Body of pancreas (tissue), 4 donors: ENCODE data around the gene TXNRD2. TPM values are rescaled to one million over a fixed set of nuclear protein-coding genes. Genes with fewer than 3 reads are reported as not detected.
"Not testable (repeated sequence)": the region's sequence is repeated elsewhere in the genome, so short reads cannot be mapped to it uniquely, and the experiment has no call there.

Experiments used
- ATAC-seq: fragments of 150-250 bp; one replicate; pipeline ENCODE4 v1.9.1; 2016
- DNase-seq, 4 donors: peaks; one replicate each; pipeline ENCODE4 v3.0.0-alpha.2; 2019
- H3K27ac ChIP-seq, 4 donors: fragments of 200-600 bp; sonication (generic); 1 replicate in 3 of 4; 2 replicates in 1 of 4; pipeline versions ENCODE4 v1.5.1 to v1.6.1; 2016 to 2019; ENCODE audit warnings: mild to moderate bottlenecking in 1 of 4, mixed read lengths in 1 of 4, moderate library complexity in 1 of 4
- H3K27me3 ChIP-seq, 2 donors: fragments of 200-600 bp; sonication (generic); one replicate each; pipeline ENCODE4 v1.6.0; 2016; ENCODE audit warnings: mild to moderate bottlenecking in 1 of 2
- H3K36me3 ChIP-seq, 2 donors: fragments of 200-600 bp; sonication (generic); replicated peaks in 1 of 2; 2 replicates each; pipeline ENCODE4 v1.5.1; 2016; ENCODE audit warnings: low read depth in 2 of 2; ENCODE audit not compliant: insufficient read depth in 1 of 2
- H3K4me1 ChIP-seq: fragments of 200-600 bp; sonication (generic); one replicate; pipeline ENCODE4 v1.6.0; 2016
- H3K4me3 ChIP-seq, 2 donors: fragments of 200-600 bp; sonication (generic); 1 replicate in 1 of 2; 2 replicates in 1 of 2; pipeline ENCODE4 v1.5.1; 2016 to 2019
- H3K9me3 ChIP-seq, 3 donors: fragments of 200-600 bp; sonication (generic); 1 replicate in 2 of 3; 2 replicates in 1 of 3; pipeline ENCODE4 v1.5.1; 2016
- POLR2A ChIP-seq, 3 donors: fragments of 450-650 bp; IDR thresholded peaks; one replicate each; pipeline ENCODE4 v1.6.1; 2016; ENCODE audit warnings: antibody characterized with exemption in 3 of 3, mild to moderate bottlenecking in 2 of 3
- WGBS, 2 donors: methylation state at CpG; one replicate each; pipeline ENCODE4 v1.1.5; 2017; 5-methylcytosine and 5-hydroxymethylcytosine counted together
- intact Hi-C: fragments of 100-400 bp; cut with DNase I; formaldehyde crosslinking; loops from one replicate; pipeline ENCODE4 v1.15.1; 2023
- total RNA-seq, 2 donors: library from RNA; depleted of rRNA; stranded (reverse); fragments of >200 nt; gene quantifications; one replicate each; pipeline ENCODE4 v1.1.0, GENCODE V29; 2016
- TF ChIP-seq, protein P1 (sequence below), 7 experiments: fragments of 450-650 bp in 4 of 7; fragments of 200-600 bp in 3 of 7; sonication (generic) in 3 of 7; IDR thresholded peaks; one replicate each; pipeline ENCODE4 v1.5.1; 2016 to 2019; ENCODE audit warnings: antibody characterized with exemption in 7 of 7

Gene TXNRD2
- total RNA-seq, 2 donors from 2014 or later: 22.1 to 23.6 TPM

DNA sequence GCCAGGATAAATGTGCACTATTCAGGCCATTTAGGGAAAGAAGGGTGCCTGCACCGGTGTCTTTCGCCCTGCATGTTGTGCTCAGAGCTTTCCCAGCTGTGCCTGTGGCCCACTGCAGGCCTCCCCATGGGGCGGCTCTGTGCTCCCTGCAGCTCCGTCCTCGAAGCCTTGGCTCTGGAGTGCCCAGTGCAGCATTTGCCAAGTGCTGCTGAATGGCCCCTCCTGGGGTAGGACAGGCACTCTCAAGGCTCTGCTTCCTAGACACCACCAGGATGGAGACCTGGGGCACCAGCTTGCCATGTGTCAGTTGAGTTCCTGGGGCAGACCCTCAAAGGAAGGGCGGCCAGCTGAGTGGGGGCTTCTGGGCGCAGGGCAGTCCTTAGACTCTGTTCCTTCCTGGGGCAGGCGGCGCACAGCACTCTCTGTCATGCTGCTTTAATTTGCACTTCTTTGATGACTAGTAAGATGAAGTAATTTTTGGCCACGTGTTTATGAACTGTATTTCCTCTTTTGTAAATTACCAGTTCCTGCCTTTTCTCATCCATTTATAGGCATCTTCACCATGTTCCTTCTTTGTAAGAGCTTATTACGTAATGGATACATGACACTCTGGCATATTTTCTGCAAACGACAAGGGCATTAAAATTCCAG, 54.9 kb downstream of the TXNRD2 start:
- WGBS, 2 donors: 69 to 81% methylated on average over 11 to 12 of the region's 12 CpGs
- Histone ChIP-seq H3K27ac (no peak overlapping the region), H3K4me3 (no peak overlapping the region), H3K27me3 (no peaks in the 10 kb centered on the region), H3K9me3 (no peaks in the 10 kb centered on the region), H3K36me3 (no peaks in the 10 kb centered on the region), H3K4me1 (no peaks in the 10 kb centered on the region)
- intact Hi-C loops: no loop called here
- DNase-seq (peak in 1 of 4 donors; percentile 6), ATAC-seq (no peak)
- TF ChIP-seq, protein P1, sequence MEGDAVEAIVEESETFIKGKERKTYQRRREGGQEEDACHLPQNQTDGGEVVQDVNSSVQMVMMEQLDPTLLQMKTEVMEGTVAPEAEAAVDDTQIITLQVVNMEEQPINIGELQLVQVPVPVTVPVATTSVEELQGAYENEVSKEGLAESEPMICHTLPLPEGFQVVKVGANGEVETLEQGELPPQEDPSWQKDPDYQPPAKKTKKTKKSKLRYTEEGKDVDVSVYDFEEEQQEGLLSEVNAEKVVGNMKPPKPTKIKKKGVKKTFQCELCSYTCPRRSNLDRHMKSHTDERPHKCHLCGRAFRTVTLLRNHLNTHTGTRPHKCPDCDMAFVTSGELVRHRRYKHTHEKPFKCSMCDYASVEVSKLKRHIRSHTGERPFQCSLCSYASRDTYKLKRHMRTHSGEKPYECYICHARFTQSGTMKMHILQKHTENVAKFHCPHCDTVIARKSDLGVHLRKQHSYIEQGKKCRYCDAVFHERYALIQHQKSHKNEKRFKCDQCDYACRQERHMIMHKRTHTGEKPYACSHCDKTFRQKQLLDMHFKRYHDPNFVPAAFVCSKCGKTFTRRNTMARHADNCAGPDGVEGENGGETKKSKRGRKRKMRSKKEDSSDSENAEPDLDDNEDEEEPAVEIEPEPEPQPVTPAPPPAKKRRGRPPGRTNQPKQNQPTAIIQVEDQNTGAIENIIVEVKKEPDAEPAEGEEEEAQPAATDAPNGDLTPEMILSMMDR (IDR thresholded peaks at IDR 0.05): no peak
- TF ChIP-seq POLR2A (IDR thresholded peaks at IDR 0.05): no peak

DNA sequence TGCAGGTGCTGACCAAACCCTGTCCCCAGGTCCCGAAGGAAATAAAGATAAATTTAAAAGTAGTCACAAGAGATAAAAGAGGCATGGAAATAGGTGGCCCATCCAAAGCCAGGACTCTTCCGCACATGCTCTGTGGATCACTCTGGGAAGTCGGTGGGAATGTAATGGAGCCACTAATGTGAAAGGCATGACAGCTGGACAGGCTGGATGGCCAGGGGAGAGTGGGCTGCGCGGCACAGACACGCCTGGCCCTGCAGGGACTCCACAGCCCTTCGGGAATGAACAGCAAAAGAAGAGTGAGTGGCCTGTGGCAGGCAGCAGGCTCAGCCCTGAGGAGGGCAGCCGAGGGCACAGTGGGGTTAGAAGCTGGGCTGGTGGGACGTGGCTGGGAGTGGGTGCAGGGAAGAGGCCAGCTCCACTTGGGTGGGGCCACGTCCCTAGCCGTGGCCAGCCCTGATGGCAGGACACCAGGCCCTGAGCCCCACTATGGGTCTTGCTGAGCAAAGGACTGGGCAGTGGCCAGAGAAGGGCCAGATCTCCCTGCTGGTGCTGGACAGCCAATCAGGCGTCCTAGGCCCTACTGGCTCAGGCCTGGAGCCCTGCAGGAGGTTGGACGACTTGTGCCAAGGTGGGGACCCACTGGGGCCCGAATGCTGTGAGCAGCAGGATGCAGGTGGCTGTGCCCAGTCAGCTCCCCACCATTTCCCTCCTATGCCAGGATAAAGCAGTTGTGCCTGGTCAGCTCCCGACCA, 55.6 kb downstream of the TXNRD2 start:
- no peak for DNase-seq
- Histone ChIP-seq H3K4me1 (no peaks in the 10 kb centered on the region), H3K27ac (no peak overlapping the region), H3K27me3 (no peaks in the 10 kb centered on the region), H3K9me3 (no peaks in the 10 kb centered on the region), H3K36me3 (no peaks in the 10 kb centered on the region), H3K4me3 (no peak overlapping the region)
- TF ChIP-seq, protein P1 (IDR thresholded peaks at IDR 0.05): no peak
- TF ChIP-seq POLR2A (IDR thresholded peaks at IDR 0.05): no peak
- ATAC-seq: no peak
- intact Hi-C loops: no loop called here
- WGBS, 2 donors: 77 to 79% methylated on average over 6 to 15 of the region's 15 CpGs

DNA sequence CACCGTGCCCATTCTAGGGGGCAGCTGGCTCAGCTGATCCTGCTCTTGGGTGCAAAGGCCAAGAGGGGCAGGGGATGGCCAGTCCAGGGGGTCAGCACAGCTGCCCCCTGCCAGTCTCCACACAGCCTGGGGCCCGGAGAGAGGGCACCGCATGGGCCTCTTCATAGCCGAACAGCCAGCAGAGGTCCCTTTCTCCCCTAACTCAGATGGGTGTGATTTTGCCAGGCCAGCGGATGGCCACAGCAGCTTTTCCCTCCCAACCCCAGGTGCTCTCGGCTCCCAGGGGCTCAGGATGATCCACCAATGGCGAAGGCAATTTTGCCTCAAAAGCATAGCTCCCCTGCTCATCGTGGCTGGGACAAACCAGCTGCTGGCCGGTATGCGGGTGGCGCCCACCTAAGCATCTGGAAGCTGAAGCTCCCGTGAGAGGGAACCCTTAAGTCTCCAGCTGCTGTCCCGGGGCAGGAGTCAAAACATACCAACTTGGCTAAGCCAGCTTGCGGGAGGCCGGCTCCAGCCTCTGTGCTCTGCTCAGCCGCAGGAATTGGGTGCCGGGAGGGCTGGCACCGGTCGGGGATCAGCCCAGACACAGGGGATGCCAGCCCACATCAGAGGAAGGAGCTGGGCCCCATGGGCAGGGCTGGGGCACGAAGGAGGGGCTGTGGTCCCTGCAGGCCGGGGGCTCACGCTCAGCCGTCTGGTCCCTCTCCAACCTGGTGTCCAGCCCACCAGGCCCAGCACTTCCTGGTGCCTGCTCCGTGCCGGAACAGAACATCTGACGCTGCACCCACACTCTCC, 56.5 kb downstream of the TXNRD2 start:
- TF ChIP-seq, protein P1 (IDR thresholded peaks at IDR 0.05): no peak
- TF ChIP-seq POLR2A (IDR thresholded peaks at IDR 0.05): no peak
- Histone ChIP-seq H3K27me3 (no peaks in the 10 kb centered on the region), H3K9me3 (no peaks in the 10 kb centered on the region), H3K4me3 (no peak overlapping the region), H3K4me1 (no peaks in the 10 kb centered on the region), H3K27ac (no peak overlapping the region), H3K36me3 (no peaks in the 10 kb centered on the region)
- 85 to 98% methylated on average over 7 to 26 of the region's 26 CpGs for WGBS, 2 donors
- DNase-seq: peak in 1 of 4 donors; percentile 8
- intact Hi-C loops: no loop called here
- no peak for ATAC-seq

DNA sequence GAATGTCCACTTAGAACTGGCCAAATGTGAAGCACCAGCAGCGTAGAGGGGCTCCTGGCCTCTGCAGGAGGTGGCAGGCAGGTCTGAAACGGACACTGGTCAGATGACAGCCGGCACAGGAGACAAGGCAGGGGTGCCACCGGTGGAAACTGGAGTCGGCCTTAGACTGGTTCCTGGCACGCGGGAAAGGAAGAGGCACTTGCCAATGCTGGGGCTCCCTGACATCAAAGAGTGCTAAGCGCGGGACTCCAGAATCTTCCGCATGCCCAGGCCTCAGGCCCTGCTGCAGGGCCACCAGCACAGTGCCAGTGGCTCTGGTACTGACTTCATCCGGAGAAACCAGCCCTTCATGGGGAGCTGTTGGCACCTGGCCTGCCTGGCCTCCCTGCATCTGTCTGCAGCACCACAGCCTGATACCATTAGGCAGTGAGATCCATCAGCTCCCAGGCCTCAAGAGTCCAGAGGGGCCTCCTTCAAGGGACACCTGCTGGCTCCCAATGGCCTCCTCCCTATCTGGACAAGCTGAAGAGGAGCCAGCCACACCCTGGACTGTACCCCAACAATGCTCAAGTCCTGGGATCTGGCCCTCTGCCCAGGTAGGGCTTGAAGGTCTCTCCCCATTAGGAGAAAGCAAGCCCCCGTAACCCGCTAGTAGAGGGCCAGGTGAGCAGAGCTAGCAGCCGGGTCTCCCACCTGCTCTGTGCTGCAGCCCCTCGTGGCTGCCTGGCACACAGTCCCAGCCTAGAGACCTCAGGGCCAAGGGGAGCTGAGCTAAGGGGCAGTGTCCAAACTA, 57.3 kb downstream of the TXNRD2 start:
- DNase-seq (peak in 1 of 4 donors; percentile 2), ATAC-seq (no peak)
- Histone ChIP-seq H3K4me1 (no peaks in the 10 kb centered on the region), H3K36me3 (no peaks in the 10 kb centered on the region), H3K27ac (no peak overlapping the region), H3K9me3 (no peaks in the 10 kb centered on the region), H3K27me3 (no peaks in the 10 kb centered on the region), H3K4me3 (no peak overlapping the region)
- intact Hi-C loops: no loop called here
- TF ChIP-seq, protein P1 (IDR thresholded peaks at IDR 0.05): no peak
- TF ChIP-seq POLR2A (IDR thresholded peaks at IDR 0.05): no peak
- WGBS, 2 donors: 91 to 99% methylated on average over 10 to 15 of the region's 15 CpGs

DNA sequence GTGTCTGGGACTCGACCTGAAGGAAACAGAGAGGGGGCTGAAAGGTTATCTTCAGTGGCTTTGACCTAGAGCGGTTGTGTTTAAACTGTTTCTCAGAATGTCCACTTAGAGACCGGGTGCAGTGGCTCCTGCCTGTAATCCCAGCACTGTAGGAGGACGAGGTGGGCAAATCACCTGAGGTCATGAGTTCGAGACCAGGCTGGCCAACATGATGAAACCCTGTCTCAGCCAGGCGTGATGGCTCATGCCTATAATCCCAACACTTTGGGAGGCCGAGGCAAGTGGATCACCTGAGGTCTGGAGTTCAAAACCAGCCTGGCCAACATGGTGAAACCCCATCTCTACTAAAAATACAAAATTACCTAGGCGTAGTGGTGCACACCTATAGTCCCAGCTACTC, 58.2 kb downstream of the TXNRD2 start:
- H3K27ac ChIP-seq, intact Hi-C loops, H3K36me3 ChIP-seq, H3K9me3 ChIP-seq, DNase-seq, H3K4me3 ChIP-seq, ATAC-seq, H3K27me3 ChIP-seq, H3K4me1 ChIP-seq: not testable (repeated sequence)
- 87 to 96% methylated on average over 8 of the region's 8 CpGs for WGBS, 2 donors
